SU-DHL-6 (cell line): ENCODE results near the gene DUS4L.
"Not testable (repeated sequence)": the region's sequence is repeated elsewhere in the genome, so short reads cannot be mapped to it uniquely, and the experiment has no call there.

Source experiments
- H2AFZ ChIP-seq: fragments of 200-600 bp; sonication (generic); 2 replicates; pipeline ENCODE4 v1.6.1; 2014; ENCODE audit warnings: low read depth, mild to moderate bottlenecking, moderate library complexity, mixed read lengths, antibody characterized with exemption, low read length; ENCODE audit not compliant: severe bottlenecking
- H3F3A ChIP-seq: fragments of 200-600 bp; shearing (Covaris generic); 2 replicates; pipeline ENCODE4 v1.6.0; 2016; ENCODE audit warnings: antibody characterized with exemption, mild to moderate bottlenecking; ENCODE audit not compliant: insufficient read depth
- H3K27ac ChIP-seq: fragments of 200-600 bp; sonication (generic); 2 replicates; pipeline ENCODE4 v1.5.1; 2016; ENCODE audit warnings: low read depth, mild to moderate bottlenecking, low read length, moderate library complexity, mixed read lengths
- H3K27me3 ChIP-seq: fragments of 200-600 bp; sonication (generic), shearing (Covaris generic); 2 replicates; pipeline ENCODE4 v1.6.0; 2014; ENCODE audit warnings: mild to moderate bottlenecking, low read length
- H3K36me3 ChIP-seq: fragments of 200-600 bp; sonication (generic); 2 replicates; pipeline ENCODE4 v1.6.1; 2014; ENCODE audit warnings: mild to moderate bottlenecking, low read length, mixed read lengths
- H3K4me2 ChIP-seq: fragments of 300-600, 200-600 bp; shearing (Covaris generic), sonication (generic); 2 replicates; pipeline ENCODE4 v1.6.0; 2014; ENCODE audit warnings: low read length, low read depth, mild to moderate bottlenecking; ENCODE audit not compliant: poor library complexity, severe bottlenecking
- H3K4me3 ChIP-seq: fragments of 200-600 bp; sonication (generic); 2 replicates; pipeline ENCODE4 v1.5.1; 2014; ENCODE audit warnings: antibody characterized with exemption, low read length, mild to moderate bottlenecking, mixed read lengths; ENCODE audit not compliant: insufficient read depth, poor library complexity, severe bottlenecking
- H3K79me2 ChIP-seq: fragments of 200-600 bp; sonication (generic); 2 replicates; pipeline ENCODE4 v1.6.1; 2014; ENCODE audit warnings: mild to moderate bottlenecking, low read length, moderate library complexity; ENCODE audit not compliant: insufficient read depth
- H3K9ac ChIP-seq: fragments of 200-600 bp; sonication (generic); 2 replicates; pipeline ENCODE4 v1.7.0; 2014; ENCODE audit warnings: mild to moderate bottlenecking, low read length
- H3K9me2 ChIP-seq: fragments of 200-600 bp; sonication (generic); replicated peaks from 2 replicates; pipeline ENCODE4 v1.6.1; 2014; ENCODE audit warnings: low read length; ENCODE audit not compliant: insufficient read depth
- H3K9me3 ChIP-seq: fragments of 200-600 bp; sonication (generic); 2 replicates; pipeline ENCODE4 v1.6.1; 2014; ENCODE audit warnings: low read length, mixed read lengths; ENCODE audit not compliant: insufficient read depth
- H4K20me1 ChIP-seq: fragments of 200-600 bp; sonication (generic); 2 replicates; pipeline ENCODE4 v1.6.1; 2014; ENCODE audit warnings: low read depth, mild to moderate bottlenecking, antibody characterized with exemption, low read length, moderate library complexity, mixed read lengths
- CTCF ChIP-seq: fragments of 200-600 bp; sonication (generic); IDR thresholded peaks from one replicate; pipeline ENCODE4 v1.5.1; 2017; ENCODE audit warnings: antibody characterized with exemption, mild to moderate bottlenecking, low read length, moderate library complexity; ENCODE audit not compliant: insufficient read depth, poor library complexity, severe bottlenecking
- EZH2phosphoT487 ChIP-seq: fragments of 200-600 bp; sonication (generic), shearing (Covaris generic); conservative IDR thresholded peaks from 2 replicates; pipeline ENCODE4 v1.6.1; 2018; ENCODE audit warnings: mild to moderate bottlenecking, antibody characterized with exemption, low read length, moderate library complexity, mixed read lengths

DUS4L gene

DNA sequence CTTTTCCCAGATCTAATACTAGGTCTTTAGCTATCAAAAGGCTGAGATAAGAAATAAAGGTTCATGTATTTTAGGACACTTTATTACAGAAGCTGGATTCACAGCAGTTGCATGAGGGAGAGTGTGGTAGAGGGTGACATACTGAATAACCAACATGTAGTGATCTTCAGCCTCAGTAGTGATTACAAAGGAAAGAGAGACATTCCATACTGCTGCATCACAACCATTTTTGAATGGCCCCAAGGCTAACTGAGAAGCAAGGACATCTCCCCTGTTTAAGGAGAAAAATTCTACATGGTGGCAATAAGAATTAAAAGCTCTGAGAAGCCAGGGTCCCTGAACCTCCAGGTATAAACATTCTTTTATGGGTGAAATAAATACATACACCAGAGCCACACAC lies 35.3 kb upstream of the DUS4L start:
- Histone ChIP-seq H2AFZ (no peak overlapping the region), H3K27me3 (no peaks in the 10 kb centered on the region), H3K27ac (no peak overlapping the region), H3K4me3 (no peak overlapping the region), H4K20me1 (no peaks in the 10 kb centered on the region), H3K9me2 (no peaks in the 10 kb centered on the region), H3F3A (no peaks in the 10 kb centered on the region), H3K9me3 (no peaks in the 10 kb centered on the region), H3K4me2 (no peak overlapping the region), H3K79me2 (0 out of 2 replicates have a peak, but pooled peaks cover 3% of the 10 kb centered on the region), H3K9ac (no peak overlapping the region), H3K36me3 (0 out of 2 replicates have a peak, but pooled peaks cover 4% of the 10 kb centered on the region)
- TF ChIP-seq CTCF: no peak
- no peak for TF ChIP-seq EZH2phosphoT487

DNA sequence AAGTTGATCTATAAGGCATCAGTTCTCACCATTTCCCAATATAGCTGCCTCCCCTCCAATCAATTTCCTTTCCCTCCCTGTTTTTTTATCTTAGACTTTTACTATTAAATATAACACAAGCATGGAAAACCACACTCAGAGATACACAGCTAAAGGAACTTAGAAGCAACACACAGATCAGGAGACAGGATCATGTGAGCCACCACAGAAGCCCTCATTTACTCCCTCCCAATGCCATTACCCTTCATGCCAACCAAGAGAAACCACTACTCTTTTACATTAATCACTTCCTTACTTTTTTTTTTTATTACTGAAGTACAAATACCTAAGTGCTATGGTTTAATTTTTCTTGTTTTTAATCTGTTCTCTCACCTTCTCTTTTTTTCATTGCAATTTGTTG lies 33.0 kb upstream of the DUS4L start:
- TF ChIP-seq CTCF: no peak
- no peak overlapping the region for H3K9ac ChIP-seq
- no peaks in the 10 kb centered on the region for H3K9me2 ChIP-seq
- 0 out of 2 replicates have a peak, but pooled peaks cover 3% of the 10 kb centered on the region for H3K79me2 ChIP-seq
- 0 out of 2 replicates have a peak, but pooled peaks cover 4% of the 10 kb centered on the region for H3K36me3 ChIP-seq
- no peak overlapping the region for H3K4me3 ChIP-seq
- no peak overlapping the region for H2AFZ ChIP-seq
- no peaks in the 10 kb centered on the region for H3K27me3 ChIP-seq
- no peaks in the 10 kb centered on the region for H3K9me3 ChIP-seq
- no peaks in the 10 kb centered on the region for H3F3A ChIP-seq
- no peak overlapping the region for H3K4me2 ChIP-seq
- no peaks in the 10 kb centered on the region for H4K20me1 ChIP-seq
- no peak overlapping the region for H3K27ac ChIP-seq

GRCh38 chr7:107534139-107534538 lies 29.6 kb upstream of the DUS4L start:
- TF ChIP-seq CTCF: no peak
- Histone ChIP-seq H3K79me2 (0 out of 2 replicates have a peak, but pooled peaks cover 3% of the 10 kb centered on the region), H3K27me3 (no peaks in the 10 kb centered on the region), H3K4me2 (no peak overlapping the region), H3K27ac (no peak overlapping the region), H3K9me2 (no peaks in the 10 kb centered on the region), H2AFZ (no peak overlapping the region), H4K20me1 (no peaks in the 10 kb centered on the region), H3K36me3 (0 out of 2 replicates have a peak, but pooled peaks cover 4% of the 10 kb centered on the region), H3F3A (no peaks in the 10 kb centered on the region), H3K9me3 (no peaks in the 10 kb centered on the region), H3K4me3 (no peak overlapping the region), H3K9ac (no peak overlapping the region)

GRCh38 chr7:107537228-107537627 lies 26.5 kb upstream of the DUS4L start:
- H3K79me2 ChIP-seq, H3K9me2 ChIP-seq, H3K9ac ChIP-seq, H3K9me3 ChIP-seq, H3K4me2 ChIP-seq, H3K36me3 ChIP-seq, H2AFZ ChIP-seq, H4K20me1 ChIP-seq, H3K27me3 ChIP-seq, H3K4me3 ChIP-seq, H3K27ac ChIP-seq, H3F3A ChIP-seq: not testable (repeated sequence)
